GM21529 (cell line): Measurements from ENCODE around the gene EBF3.

Source experiments
- ATAC-seq: cut with Tn5 transposase; IDR thresholded peaks from one replicate; pipeline ENCODE4 v1.9.1; 2021; ENCODE audit not compliant: unreplicated experiment

The EBF3 gene

DNA sequence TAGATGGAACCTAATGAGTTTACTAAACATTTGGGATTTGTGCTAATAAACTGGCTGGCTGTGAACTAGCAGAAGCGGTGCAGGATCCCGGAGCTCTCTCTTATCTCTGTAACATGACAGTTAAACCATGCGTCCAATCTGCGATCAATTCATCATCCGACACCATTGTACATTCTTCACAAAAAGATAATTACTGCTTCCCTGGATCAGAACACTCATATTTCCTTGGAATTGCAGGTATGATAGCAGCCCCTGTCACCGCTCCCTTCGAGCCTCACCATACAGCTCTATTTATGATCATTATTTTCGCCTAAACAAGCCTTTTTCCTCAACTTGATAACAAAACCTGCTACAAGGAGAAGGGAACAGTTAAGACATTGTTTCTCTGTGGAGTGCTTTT is 18.5 kb downstream of the EBF3 start:
- ATAC-seq: no peak

- ATAC-seq: no peak
Observed at GRCh38 chr10:129945064-129945463, 19.0 kb downstream of the EBF3 start.

DNA sequence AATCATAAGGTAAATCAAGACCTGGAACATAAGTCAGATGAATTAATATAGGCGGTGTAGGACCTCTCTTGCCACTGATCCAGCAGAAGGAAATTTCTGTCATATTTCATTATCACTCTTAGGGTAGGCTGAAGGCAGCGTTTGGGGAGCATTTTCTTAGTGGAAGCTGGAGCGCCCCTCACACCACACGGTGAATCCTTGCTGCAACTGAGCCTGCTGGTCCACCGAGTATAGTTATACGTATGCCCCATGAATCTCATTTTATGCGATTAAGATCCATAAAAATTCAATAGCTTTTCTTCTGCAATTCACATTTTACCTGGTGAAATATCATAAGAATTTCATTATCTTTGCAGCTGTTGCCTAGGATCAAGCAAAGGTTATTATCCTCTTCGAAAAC is 19.6 kb downstream of the EBF3 start:
- no peak for ATAC-seq

DNA sequence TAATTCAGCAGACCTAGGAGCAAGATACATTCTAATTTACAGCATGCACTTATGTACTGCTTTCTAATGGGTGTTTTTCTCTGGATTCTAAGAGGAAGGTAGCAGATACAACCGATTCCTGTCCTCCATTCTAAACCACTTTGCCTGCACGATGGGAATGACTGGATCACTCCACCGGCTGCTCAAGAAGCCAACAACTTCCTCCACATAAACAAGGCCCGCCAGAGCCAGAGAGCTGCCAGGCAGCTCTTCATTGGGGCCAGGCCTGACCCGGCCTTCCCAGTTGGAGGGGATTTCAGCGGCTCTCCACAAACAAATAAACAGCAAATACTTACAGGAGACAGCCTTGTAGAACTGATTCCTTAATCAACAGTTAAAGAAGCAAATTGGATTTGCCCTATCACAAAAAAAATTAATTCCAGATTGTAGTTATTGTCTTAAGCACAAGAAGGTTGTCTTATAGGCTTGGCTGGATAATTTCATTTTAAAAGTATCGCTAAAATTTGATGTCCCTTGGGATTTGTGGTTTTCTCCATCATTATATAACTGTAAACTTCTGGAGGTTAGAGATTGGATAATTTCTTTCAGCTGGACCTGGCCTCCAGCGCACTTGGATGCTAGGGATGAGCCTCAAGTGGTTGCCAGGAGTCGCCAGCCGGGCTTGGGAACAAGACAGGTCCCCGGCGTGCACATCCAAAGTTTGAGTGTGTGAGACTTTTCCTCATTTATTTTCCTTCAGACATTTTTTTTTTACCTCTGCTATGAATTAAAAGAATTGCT is 20.9 kb downstream of the EBF3 start:
- no peak for ATAC-seq

DNA sequence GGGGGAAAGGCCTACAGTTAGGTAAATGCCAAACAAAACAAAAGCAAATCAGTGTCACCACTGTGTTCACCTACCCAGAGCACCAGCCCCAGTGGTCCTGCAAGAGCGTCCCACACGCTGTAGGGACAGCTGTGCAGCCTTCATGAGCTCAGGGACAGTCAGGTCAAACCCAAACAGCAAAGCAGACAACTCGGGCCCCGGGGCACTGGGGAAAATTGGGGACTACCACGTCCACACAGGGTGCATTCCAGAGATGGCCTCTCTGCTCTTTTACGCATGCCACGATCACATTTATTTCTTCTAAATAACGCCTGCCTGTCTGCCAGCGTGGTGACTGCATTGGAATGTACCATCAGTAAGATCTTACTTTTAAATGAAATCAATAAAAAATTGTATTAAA is 21.7 kb downstream of the EBF3 start:
- no peak for ATAC-seq

DNA sequence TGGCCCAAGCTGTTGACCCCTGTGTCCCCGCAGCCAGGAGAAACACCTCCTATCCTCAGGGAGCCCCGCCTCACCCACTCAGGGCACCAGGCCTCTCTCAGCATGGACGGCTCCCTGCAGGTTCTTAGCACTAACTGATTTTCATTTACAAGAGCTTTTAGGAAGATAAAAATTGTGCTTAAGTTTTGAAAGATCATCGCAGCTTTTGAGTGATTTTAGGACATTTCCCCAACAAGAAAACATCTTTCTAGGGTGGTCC is 22.1 kb downstream of the EBF3 start:
- no peak for ATAC-seq

- no peak for ATAC-seq
Observed at GRCh38 chr10:129941199-129942018, 22.7 kb downstream of the EBF3 start.

GRCh38 chr10:129940617-129941198 is 23.4 kb downstream of the EBF3 start:
- no peak for ATAC-seq

GRCh38 chr10:129939416-129940275 is 24.4 kb downstream of the EBF3 start:
- ATAC-seq: no peak

DNA sequence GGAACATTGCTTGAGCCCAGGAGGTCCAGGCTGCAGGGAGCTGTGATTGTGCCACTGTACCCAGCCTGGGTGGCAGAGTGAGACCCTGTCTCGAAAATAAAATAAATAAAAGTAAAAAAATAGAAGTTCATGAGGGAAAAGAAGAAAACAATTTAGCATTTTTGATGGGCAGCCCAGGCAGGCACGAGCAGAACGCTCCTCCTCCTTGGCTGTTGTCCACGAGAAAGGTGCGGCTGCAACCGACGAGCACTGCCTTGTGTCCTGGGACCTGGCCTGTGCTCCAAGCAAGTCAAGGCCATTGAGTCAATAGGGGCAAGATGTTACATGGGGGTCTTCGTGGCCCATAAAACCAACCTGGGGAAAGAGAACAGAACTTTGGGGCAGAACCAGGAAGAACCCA is 25.6 kb downstream of the EBF3 start:
- no peak for ATAC-seq

GRCh38 chr10:129937351-129937751 is 26.7 kb downstream of the EBF3 start:
- no peak for ATAC-seq

GRCh38 chr10:129936923-129937300 is 27.2 kb downstream of the EBF3 start:
- ATAC-seq: no peak

- no peak for ATAC-seq
Observed at GRCh38 chr10:129936266-129936922, 27.7 kb downstream of the EBF3 start.

DNA sequence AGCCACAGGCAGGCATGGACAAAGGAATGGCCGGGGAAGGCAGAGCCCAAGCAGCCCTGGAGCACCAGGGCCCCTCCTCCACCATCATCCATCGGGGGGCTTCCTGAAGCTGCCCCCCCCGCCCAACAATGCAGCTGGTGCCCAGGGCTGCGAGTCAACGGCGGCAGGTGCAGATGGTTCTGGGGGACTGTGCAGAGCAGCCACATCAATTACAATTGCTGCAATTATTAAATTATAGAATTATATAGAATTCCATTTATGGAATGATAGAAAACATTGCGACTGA is 28.3 kb downstream of the EBF3 start:
- no peak for ATAC-seq

- ATAC-seq: no peak
Observed at GRCh38 chr10:129935102-129935866, 28.8 kb downstream of the EBF3 start.

DNA sequence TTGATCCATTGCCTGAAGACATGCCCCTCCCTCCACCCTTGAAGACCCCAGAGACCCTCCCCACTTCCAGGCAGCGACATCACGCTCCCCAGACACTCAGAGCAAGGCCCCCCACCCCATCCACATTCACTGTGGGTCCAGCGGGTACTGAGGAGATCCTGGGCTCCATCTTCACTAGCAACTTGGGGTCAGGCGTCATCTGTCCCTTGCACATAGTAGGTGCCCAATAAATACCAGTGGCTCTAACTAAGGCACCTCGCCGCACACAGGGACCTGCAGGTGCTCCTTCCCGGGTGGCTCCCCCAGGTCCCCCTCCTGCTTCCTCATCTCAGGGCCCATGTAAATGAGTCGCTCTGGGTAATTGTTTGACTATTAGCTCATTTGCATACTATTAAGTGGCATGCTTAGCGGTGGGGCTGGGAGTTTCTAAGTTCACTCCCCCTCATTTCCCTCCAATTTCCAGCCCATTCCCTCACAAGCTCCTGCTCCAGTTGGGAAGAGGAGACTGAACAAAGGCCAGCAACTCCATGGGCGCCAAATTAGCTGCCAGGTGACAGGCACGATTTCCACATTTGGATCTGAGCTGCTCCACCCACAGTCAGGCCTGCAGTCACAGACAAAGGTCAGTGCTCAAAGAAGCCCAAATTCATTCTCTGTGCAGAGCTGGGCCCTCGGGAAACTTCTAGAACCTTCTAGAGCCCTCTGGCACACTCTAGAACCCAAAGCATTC is 29.7 kb downstream of the EBF3 start:
- ATAC-seq: no peak

- no peak for ATAC-seq
Observed at GRCh38 chr10:129933456-129934092, 30.5 kb downstream of the EBF3 start.

- ATAC-seq: no peak
Observed at GRCh38 chr10:129932751-129933433, 31.2 kb downstream of the EBF3 start.

- ATAC-seq: no peak
Observed at GRCh38 chr10:129932182-129932581, 31.9 kb downstream of the EBF3 start.
